ENCODE data around the gene FLRT2.

Gene FLRT2

DNA sequence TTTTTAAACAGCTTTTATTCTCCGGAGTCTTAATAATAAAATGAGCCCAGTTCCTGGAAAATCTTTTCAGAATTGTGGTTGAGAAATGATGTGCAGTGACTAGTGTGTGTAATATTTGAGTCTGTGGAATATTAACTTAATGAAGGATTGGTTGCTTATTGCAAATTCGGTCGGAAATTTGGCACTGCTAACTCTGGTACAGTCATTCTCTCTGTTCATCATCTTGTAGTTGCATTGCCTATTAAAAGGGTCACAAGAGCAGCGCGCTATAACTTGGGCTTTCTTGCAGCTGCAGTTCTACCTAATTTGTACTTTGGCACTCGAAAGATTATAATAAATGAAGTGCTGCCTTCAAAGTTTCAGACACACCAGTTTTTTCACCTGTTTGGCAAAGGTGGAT, 146.0 kb downstream of the FLRT2 start:
- DNase-seq: no peak

DNA sequence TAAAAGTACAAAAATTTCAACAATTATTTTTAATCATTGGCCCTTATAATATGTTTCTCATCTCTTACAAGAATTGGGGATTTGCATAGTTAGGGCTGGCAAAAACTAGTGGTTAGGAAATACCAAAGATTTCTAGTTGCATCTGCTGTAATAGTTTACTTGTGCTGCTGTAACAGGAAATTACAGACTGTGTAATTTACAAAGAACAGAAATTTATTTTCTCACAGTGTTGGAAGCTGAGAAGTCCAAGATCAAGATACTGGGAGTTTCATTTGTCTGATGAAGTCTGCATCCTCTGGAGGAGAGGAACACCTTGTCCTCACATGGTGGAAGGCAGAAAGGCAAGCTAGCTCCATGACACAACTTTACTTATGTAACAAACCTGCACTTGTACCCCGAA, 157.0 kb downstream of the FLRT2 start:
- DNase-seq: no peak

DNA sequence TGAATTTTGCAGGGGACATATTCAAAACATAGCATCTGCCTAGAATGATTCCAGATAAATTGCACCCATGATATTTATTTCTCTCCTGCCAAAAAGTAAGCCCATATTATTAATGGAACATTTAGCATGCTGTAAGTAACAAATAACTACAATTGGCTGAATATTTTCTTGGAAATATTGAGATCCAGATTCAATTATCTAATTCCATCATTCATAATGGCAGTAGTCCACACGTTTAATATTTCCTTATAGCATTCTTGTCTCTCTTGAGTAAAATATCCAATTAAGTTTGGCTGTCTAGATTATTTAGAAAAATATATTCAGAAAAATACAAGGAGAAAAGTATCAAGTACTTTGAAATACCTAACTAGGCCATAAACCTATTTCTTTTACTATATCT, 157.5 kb downstream of the FLRT2 start:
- DNase-seq: no peak

DNA sequence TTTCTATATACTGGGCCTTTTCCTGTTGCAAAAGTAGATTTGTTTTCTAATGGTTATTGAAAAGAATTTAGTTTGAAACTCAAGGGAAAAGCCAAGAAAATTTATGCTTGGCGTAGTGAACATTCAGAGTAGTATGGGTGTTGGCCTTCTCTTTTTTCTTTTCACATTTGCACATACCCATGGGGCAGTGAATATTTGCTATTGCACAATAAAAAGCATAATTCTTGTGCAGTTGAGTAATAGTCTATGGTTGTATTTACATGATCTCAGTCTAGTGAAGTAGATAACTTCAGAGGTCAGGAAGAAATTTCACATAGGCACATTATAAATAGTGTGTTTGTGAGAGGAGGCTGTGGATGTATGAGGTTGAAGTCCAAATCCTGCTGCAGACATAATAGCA, 158.1 kb downstream of the FLRT2 start:
- no peak for DNase-seq

DNA sequence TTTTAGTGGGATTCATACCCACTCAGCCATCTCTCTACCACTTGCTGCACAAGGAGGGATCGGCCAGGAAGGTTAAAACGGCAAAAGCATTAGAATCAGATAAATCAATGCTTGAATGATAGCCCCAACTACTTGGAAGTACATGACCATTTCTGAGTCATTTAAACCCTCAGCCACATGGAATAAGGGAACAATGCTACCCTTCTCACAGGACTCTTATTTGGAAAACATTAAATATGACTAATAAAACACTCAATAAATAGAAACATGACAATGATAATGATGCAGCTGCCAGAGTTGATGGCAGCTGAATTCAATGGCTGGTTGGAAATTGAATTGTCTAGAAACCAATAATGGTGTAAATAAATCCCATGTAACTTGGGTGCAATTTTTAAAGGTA, 165.4 kb downstream of the FLRT2 start:
- DNase-seq: no peak

DNA sequence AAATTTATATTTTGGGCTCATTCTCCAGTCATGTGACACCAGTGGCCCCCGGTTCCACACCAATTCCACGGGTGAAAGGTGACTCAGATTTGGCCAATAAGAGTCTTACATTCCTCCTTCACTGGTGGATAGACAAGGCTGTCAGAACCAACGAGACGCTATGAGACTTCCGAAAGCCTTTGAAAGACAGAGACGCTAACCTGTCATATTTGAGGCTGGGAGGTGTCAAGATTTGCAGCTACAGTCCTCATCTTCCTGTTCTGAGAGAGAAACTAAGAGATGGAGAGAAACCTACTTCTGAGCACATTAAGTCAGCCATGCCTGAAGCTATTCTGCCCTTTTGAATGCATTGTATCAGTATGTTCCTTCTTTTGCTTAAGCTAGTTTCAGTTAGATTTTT, 171.2 kb downstream of the FLRT2 start:
- DNase-seq: no peak

DNA sequence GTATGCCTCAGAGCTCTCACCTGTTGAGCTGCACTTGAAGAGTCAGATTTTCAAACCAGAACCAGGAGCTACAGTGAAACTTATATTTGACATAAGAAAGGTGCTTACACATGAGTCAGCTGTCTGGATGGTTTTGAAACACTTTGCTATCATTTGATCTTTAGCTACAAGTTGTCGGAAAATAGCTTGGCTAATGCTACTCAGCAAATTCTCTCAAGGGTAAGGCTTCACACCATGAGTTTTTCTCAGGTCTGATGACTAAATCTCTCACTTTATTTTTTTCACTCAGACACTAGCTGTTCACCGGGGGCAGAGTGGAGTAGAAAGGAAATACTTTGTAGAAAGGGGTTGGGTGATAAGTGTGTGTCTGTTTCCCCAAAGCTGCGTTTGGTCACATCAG, 171.8 kb downstream of the FLRT2 start:
- DNase-seq: no peak

DNA sequence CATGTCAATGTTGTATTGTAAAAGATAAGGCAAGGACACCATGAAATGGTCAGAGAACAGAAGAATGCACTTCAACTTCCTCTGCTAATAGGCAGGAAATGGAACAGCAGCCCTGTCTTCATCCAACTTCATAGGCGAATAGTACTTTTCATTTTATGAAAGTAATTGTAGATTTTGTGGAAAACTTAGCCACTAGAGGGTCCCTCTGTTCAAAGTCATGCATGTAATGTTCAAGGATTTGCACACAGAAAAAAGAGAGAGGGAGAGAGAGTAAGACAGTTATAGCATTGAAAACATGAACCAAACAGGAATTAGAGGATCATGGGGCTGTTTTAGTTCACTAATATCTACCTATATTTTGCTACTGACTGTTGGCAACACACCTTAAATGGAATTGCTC, 172.2 kb downstream of the FLRT2 start:
- DNase-seq: no peak

GRCh38 chr14:85702997-85703396, 173.1 kb downstream of the FLRT2 start:
- no peak for DNase-seq

Data from T1000 (cell line).